HG03108 (cell line): ENCODE data around the gene MUC12.

ENCODE experiments used
- ATAC-seq: cut with Tn5 transposase; IDR thresholded peaks from one replicate; pipeline ENCODE4 v1.9.1; 2021; ENCODE audit warnings: moderate library complexity; ENCODE audit not compliant: unreplicated experiment

Gene MUC12

DNA sequence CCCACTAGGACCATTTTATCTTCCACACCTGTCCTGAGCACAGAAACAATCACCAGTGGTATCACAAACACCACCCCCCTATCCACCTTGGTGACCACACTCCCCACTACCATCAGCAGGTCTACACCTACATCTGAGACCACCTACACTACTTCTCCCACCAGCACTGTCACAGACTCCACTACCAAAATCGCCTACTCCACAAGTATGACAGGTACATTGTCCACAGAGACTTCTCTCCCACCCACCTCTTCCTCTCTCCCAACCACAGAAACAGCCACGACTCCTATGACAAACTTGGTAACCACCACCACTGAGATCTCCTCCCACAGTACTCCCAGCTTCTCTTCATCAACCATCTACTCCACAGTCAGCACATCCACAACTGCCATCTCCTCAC is 16.7 kb upstream of the MUC12 start:
- ATAC-seq: no peak

DNA sequence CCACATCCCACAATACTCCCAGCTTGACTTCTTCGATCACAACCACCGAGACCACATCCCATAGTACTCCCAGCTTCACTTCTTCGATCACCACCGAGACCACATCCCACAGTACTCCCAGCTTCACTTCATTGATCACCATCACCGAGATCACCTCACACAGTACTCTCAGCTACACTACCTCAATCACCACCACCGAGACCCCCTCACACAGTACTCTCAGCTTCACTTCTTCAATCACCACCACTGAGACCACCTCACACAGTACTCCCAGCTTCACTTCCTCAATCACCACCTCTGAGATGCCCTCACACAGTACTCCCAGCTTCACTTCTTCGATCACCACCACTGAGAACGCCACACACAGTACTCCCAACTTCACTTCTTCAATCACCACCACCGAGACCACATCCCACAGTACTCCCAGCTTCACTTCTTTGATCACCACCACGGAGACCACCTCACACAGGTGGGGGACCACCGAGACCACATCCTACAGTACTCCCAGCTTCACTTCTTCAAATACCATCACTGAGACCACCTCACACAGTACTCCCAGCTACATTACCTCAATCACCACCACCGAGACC is 11.4 kb upstream of the MUC12 start:
- no peak for ATAC-seq

DNA sequence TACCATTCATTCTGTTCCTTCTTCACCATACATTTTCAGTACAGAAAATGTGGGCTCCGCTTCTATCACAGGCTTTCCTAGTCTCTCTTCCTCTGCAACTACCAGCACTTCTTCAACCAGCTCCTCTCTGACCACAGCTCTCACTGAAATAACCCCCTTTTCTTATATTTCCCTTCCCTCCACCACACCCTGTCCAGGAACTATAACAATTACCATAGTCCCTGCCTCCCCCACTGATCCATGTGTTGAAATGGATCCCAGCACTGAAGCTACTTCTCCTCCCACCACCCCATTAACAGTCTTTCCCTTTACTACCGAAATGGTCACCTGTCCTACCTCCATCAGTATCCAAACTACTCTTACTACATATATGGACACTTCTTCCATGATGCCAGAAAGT is 9.5 kb upstream of the MUC12 start:
- no peak for ATAC-seq

DNA sequence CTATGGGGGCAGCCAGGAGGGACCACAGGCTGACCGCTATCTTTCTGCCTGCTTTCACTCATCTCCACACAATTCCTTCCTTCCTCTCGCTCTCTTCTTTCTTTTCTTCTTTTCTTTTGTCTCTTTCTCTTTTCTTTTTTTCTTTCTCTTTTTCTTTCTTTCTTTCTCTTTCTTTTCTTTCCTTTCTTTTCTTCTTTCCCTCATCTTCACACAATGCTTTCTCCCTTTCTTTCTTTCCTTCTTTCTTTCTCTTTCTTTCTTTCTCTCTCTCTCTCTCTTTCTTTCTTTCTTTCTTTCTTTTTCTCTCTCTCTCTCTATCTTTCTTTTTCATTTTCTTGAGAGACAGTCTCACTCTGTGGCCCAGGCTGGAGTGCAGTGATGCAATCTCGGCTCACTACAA is 6.8 kb upstream of the MUC12 start:
- ATAC-seq: no peak

DNA sequence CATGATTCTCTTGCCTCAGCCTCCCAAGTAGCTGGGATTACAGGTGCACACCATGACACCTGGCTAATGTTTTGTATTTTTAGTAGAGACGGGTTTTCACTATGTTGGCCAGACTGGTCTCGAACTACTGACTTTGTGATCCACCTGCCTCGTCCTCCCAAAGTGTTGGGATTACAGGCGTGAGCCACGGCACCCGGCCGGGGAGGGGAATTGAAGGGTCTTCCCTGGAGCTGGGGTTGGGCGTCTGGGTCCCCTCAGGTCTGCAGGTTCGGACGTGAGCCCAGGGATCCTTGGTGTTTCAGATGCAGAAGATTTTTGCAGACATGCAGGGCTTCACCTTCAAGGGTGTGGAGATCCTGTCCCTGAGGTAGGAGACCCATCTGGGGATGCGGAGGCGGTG is 6.0 kb upstream of the MUC12 start:
- no peak for ATAC-seq

DNA sequence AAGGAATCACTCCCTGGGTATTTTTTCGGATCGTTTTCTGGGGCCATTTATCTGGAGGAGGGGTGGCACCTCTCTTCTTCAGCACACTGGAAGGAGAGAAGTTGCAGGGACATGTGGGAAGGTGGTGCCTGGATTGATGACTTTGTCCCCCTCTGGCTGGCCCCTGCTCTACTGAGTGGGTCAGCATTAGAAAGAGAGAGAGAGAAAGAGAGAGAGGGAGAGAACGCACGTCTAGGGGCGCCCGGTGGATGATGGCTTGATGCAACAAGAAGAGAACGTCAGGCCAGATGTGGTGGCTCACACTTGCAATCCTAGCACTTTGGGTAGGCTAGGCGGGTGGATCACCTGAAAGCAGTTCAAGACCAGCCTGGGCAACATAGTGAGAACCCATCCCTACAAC is 5.5 kb upstream of the MUC12 start:
- ATAC-seq: no peak

DNA sequence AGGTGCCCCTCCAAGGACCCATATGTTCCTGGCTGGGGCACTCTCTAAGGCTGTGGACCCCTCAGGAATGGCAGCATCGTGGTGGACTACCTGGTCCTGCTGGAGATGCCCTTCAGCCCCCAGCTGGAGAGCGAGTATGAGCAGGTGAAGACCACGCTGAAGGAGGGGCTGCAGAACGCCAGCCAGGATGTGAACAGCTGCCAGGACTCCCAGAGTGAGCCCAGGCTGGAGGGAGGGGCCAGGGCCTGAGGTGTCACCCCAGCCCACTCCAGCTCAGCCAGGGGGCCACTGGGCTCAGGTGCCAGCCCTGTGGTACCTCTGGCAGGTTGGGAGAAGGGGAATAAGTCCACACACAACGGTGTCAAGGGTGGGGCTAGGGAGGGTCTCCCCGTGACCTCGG is 4.7 kb upstream of the MUC12 start:
- ATAC-seq: no peak

DNA sequence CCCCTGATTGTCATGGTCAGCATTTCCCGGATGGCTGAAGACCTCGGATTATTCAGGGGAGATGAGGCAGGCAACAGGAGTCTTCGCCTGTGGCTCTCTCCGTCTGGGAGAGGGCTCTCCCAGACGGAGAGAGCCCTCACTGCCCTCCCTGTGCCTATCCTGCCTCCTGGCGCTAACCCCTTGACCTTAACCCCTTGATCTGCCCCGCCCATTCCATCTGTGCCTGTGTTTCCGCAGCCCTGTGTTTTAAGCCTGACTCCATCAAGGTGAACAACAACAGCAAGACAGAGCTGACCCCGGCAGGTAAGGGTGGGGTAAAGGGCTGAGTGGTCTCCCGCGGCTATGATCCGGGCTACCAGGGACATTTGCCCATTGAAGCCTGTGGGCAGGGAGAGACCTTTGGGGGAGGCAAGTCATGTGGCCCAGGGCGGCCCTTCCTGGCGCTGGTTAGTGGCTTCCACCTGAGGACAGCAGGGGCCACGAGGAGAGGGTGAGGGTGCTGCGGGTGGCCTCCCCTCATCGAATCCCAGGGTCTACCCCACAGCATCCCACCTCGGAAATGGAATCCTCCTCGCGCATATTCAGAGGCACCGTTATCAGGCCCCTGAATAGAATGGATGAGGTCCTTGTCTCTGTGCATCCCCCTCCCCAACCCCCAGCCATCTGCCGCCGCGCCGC is 4.2 kb upstream of the MUC12 start:
- ATAC-seq: no peak

DNA sequence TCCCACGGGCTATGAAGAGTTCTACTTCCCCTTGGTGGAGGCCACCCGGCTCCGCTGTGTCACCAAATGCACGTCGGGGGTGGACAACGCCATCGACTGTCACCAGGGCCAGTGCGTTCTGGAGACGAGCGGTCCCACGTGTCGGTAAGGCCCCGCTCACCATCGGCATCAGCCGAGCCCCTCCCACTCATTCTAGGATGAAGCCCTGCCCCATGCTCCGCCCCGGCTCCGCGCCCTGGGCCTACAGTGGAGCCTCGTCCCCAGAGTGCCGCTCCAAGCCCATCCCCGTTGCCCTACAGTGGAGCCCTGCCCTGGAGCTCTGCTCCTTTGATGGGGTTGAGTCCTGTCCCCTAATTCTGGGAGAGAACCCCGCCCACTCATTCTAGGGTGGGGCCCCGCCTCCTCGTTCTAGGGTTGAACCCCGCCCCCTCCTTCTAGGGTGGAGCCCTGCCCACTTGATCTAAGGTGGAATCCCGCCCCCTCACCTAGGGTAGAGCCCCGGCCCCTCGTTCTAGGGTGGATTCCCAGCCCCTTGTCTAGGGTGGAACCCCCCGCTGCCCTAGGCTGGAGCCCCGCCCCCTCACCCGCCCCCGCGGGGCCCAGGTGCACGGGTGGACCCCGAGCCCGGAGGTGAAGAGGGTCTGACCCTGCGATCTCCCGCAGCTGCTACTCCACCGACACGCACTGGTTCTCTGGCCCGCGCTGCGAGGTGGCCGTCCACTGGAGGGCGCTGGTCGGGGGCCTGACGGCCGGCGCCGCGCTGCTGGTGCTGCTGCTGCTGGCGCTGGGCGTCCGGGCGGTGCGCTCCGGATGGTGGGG is 3.4 kb upstream of the MUC12 start:
- ATAC-seq: peak; percentile 55

DNA sequence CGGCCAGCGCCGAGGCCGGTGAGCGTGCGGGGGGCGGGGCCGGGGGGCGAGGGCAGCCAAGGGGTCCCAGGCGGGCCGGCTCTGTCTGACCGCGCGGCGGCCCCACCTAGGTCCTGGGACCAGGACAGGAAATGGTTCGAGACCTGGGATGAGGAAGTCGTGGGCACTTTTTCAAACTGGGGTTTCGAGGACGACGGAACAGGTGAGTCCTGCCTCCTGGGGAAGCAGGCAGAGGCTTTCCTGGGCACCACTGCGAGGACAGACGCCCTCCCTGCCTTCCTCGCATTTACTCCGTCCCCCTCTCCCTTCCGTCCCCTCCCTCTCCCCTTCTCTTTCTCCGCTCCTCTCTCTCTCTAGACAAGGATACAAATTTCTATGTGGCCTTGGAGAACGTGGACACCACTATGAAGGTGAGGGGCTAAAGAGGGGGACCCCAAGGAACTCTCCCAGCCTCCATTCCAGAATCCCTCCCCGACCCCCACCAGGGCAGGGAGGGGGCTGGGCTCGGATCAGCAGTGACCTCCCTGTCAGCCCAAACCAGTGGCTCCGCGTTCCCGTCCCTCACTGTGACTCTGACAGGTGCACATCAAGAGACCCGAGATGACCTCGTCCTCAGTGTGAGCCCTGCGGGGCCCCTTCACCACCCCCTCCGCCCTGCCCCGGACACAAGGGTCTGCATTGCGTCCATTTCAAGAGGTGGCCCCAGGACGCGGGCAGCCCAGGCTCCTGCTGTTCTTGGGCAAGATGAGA is 2.6 kb upstream of the MUC12 start:
- ATAC-seq: no peak

DNA sequence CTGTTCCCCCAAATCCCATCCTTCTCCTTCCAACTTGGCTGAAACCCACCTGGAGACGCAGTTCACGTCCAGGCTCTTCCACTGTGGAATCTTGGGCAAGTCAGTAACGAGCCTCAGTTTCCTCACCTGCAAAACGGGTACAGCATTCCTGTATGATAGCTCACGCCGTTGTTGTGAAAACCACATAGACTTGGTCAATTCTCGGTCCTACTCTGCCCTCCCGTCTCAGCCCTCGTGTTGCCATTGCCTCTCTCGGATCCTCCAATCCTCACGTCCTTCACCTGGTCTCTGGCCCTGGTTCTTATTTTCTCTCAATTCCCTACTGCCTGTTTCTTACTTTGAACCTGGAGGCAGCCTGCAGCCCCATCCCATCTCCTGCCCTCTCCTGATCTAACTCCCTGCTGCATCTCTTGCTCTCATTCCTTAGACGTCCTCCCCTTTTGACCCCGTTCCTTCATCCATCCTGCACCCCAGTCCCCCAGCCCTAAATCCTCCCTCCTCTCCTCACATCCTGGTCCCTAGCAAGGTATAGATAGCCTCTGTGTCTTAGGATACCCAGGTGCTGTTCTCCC is 2.0 kb upstream of the MUC12 start:
- no peak for ATAC-seq

DNA sequence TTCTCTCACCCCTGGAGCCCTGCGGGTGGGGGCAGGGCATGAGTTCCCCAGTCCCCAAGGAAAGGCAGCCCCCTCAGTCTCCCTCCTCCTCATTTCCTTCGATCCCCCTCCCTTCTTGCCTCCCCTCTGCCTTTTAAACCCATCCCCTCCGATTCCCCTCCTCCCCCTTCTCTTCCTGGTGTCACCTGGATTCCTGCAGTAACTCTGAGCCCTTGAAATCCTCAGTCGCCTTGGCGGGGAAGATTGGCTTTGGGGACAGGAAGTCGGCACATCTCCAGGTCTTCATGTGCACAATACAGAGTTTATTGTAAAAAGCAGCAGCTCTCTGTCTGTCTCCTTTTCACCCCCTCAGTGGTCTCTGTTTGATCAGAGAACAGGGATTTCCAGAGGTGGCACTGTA is 1.3 kb upstream of the MUC12 start:
- ATAC-seq: no peak

DNA sequence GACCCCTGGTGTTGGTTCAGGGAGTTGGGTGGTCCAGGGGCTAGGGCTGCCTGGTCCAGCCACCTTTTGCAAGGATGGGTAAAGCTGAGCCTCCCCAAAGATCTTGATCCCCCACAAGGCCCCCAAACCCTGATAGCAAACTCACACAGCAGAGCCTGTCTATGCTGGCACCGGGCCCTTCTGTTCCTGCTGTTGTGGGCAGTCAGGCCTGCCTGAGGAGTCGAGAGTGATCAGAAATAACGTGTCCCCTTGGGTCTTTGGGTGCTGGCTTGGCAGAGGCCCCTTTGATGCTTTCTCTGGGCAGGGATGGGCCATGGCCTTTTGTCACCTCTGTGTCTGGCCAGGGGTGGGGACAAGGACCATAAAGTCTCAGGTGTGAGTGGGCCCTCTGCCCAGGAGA is 715 bp upstream of the MUC12 start:
- ATAC-seq: no peak

DNA sequence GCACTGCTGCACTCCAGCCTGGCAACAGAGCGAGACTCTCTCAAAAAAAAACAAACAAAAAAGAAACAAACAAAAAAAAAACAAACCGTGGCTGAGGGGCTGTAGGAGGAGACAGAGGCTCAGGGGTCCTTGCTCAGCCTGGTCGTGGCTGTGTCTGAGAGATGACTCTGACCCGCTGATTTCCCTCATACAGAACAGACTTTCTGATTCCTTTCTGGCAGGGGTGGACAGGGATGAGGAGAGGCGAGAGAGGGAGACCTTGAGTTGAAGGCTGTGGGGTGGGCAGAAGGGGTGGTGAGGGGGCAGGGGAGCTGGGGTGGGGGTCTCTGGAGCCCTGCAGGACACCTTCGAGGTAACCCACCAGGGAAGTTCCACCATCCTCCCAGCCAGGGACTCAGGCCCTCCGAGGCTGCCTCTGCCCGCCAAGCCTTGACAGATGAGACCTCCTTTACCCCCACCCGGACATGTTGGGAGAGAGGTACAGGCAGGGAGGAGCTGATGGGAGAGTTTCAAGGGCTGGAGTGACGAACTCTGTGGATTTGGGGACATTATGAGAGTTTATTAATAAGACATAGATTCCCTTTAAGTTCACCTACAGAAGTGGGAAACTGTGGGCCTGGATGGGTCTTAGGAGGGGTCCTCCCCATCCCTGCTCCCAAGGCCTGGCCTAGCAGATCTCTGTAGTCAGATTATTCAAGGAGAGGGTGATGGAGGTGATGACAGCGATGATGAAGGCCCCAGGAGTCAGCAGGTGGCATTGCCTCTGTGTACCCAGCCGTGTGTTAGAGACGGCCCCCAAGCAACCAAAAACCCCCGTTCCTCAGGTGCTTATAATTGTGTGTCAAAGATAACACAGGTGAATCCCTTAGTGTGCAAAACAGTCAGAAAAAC is 2.0 kb downstream of the MUC12 start:
- no peak for ATAC-seq

DNA sequence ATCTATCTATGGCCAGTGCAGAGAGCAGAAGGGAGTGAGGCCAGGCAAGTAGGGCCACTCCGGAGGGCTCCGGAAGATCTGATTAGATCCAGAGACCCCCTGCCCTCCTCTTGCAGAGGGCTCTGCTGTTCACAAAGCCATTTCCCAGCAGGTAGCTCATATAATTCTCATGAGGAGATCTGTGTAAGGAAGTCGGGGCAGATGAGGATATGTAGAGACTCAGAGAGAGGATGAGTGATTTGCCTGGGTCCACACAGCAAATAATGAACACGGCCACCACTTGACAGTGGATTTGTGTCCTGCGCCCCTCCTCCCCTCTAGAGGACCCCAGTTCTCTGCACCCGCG is 2.6 kb downstream of the MUC12 start:
- no peak for ATAC-seq

DNA sequence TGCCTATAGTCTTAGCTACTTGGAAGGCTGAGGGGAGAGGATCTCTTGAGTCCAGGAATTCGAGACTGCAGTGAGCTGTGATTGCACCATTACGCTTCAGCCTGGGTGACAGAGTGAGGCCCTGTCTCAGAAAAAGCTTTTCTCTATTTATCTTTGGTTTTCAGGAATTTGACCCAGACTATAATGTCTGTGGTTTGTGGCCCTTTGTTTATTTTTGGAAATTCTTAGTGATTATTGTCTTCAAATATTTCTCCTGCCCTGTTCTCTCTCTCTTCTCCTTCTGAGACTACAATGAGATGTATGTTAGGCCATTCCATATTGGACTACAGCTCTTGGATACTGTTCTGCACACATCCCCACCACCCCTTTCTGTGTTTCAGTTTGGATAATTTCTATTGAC is 4.7 kb downstream of the MUC12 start:
- ATAC-seq: no peak

DNA sequence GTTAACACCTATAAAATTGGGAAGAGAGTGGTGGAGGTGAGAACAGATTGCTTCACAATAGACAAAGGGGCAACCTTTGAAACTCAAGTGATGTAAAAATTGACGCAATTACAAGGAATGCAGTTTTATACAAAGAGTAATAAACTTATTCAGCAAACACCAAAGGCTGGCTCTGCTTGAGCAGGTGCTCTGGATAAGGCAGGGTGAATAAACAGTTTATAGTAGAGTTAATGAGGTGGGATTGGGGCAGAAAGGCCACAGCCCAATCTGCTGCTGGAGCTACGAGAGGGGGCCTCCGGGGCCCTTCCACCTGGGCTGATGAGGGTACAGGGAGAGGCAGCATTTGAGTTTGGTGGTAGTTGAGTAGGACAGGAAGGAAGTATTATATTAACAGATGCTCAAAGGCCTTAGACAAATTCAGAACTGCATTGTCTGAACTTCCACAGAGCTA is 6.0 kb downstream of the MUC12 start:
- ATAC-seq: no peak

DNA sequence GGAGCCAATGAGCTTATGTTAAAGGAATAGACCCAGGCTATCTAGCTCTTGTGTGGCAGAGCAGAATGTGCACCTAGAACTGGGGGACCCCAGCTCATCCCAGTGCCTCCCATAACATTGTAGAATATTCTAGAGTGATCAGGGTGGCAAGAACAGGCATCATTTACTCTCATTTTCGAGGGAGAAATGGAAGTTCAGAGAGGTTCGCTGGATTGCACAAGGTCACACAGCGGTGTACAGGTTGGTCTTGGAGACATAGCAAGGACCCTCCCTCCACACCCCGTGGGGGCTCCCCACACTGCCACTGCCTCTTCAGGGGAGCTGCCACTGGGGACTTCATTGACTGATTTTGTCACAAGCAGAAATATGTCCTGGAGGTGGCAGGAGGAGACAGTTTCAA is 8.9 kb downstream of the MUC12 start:
- ATAC-seq: no peak

DNA sequence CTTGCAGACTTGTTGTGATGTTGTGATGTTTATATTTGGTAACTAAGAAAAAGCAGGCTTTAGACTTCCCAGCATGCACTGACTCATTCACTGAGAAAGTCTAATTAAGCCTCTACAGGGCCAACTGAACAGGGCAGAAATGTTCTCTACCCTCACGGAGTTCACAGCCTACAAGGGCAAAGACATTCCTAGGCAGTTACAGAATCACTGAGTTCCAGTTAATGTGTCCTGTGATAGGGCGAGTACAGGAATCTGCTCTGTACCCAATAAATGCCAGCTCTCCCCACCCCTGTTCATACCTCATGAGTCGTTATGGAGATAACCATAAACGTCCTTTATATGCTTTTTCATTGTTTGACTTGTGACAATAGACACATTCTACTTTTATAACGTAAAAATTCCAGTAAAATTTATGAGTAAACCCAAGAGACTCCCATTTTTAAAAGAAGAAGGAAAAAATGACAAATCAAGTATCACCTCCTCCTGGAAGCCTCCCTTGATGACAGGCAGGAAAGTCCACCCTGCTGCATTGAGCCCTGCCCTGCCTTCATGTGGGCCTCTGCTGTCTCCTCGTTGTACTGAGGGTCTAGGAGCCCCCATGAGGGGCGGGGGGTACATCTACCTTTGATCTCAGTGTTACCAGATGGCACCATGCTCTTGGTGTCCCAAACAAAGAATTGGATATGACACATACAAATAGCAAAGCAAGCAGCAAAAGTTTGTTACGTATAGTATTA is 14.3 kb downstream of the MUC12 start:
- ATAC-seq: no peak
